Stimulated activated CD8-positive, alpha-beta memory T cell treated with anti-CD3 and anti-CD28 coated beads, Interleukin-2, amount 100 ng/mL, for 1 hour (primary cell): ENCODE results near the gene ATP1B2.

Source experiments
- DNase-seq, 2 donors: peaks; one replicate each; pipeline ENCODE4 v3.0.0-alpha.2; 2020; ENCODE audit warnings: low read depth in 2 of 2

Gene ATP1B2

GRCh38 chr17:7685533-7686221 is 35.0 kb downstream of the ATP1B2 start:
- peak; percentile 74 to 79 for DNase-seq

DNA sequence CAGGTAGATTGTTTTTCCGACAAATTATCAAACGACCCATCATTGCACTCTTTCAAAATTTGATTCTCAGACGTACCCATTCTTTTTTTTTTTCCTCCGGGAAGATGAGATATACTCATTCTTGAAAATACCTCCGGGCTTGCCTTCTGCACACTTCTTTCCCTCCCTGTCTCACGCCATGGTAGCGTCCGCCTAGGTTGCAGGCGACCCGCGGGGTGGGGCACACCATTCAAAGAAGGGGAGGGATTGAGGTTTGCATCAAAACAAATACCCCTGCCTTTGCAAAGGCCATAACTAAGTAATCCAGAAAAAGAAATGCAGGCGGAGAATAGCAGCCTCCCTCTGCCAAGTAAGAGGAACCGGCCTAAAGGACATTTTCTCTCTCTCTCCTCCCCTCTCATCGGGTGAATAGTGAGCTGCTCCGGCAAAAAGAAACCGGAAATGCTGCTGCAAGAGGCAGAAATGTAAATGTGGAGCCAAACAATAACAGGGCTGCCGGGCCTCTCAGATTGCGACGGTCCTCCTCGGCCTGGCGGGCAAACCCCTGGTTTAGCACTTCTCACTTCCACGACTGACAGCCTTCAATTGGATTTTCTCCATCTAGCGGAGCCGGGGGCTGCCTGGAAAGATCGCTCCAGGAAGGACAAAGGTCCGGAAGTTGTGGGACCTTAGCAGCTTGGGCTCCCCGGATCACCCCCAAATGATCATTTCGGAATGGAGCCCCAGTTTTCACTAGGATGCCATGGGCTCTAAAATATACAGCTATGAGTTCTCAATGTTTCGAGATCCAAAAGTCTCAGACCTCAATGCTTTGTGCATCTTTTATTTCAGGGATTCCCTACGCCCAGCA is 35.7 kb downstream of the ATP1B2 start:
- peak; percentile 60 to 64 for DNase-seq

DNA sequence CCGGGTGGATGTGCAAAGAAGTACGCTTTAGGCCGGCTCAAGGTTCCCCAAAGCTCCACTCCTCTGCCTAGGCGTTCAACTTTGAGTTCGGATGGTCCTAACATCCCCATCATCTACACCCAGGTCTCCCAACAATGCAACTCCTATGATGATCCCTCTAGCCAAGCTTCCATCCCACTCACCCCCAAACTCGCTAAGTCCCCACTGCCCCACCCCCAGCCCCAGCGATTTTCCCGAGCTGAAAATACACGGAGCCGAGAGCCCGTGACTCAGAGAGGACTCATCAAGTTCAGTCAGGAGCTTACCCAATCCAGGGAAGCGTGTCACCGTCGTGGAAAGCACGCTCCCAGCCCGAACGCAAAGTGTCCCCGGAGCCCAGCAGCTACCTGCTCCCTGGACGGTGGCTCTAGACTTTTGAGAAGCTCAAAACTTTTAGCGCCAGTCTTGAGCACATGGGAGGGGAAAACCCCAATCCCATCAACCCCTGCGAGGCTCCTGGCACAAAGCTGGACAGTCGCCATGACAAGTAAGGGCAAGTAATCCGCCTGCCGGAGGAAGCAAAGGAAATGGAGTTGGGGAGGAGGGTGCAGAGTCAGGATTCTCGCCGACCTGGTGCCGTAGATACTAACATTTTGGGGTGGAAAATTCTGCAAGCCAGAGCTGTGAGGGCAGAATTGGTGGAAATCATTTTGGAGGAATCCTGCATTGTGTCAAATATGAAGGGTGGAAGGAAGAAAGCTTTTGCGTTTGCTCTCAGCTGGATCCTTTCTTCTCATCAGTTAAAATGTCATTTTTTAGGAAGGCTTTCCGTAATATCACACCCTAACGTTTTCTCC is 36.6 kb downstream of the ATP1B2 start, which contains the start of gene TP53:
Gene TP53, minus strand, starts transcription at position 419 of the 836 bp plus-strand sequence. CDS start 10,896 bp downstream, outside the sequence.
- peak; percentile 65 to 74 for DNase-seq

GRCh38 chr17:7687908-7688807 is 37.4 kb downstream of the ATP1B2 start, which contains the start of gene WRAP53:
Gene WRAP53 (plus strand): TSS chr17:7688477. CDS start chr17:7688649, 172 bp downstream.
- DNase-seq = peak; percentile 90 to 92

DNA sequence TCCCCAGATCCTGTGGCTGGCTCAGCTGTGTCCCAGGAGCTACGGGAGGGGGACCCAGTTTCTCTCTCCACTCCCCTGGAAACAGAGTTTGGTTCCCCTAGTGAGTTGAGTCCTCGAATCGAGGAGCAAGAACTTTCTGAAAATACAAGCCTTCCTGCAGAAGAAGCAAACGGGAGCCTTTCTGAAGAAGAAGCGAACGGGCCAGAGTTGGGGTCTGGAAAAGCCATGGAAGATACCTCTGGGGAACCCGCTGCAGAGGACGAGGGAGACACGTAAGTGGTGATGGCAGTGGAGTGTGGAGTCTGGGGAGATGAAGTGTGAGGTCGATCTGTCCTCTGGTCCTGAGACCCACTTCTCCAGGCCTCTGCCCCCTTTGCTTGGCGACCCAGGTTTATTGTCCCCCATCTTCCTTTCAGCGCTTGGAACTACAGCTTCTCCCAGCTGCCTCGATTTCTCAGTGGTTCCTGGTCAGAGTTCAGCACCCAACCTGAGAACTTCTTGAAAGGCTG is 38.1 kb downstream of the ATP1B2 start:
- no peak for DNase-seq

- DNase-seq = no peak
Observed at GRCh38 chr17:7695586-7695985, 44.9 kb downstream of the ATP1B2 start.

DNA sequence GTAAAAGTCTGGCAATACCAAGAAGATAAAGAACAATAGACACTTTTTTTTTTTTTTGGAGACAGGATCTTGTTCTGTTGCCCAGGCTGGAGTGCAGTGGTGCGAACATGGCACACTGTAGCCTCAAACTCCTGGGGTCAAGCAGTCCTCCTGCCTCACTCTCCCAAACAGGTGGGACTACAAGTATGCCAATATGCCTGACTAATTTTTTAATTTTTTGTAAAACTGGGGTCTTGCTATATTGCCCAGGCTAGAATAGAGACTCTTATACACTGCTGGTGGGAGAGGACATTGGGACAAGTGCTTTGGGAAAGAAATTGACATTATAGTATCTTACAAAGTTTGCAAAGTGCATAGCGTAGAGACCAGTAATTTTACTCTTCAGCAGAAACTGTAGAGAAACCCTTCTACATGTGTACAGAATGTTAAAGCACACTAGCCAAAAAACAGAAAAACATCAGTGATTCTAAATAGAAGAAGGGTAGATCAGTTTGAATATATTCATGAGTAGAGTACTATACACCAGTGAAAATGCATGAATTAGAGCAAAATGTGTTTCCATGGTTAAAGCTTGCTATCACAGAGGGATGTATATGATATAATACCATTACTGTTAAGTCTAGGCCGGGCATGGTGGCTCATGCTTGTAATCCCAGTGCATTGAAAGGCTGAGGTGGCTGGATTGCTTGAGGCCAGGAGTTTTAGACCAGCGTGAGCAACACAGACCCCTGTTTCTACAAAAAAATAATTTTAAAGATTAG is 47.3 kb downstream of the ATP1B2 start:
- DNase-seq = no peak

GRCh38 chr17:7700510-7700909 is 49.8 kb downstream of the ATP1B2 start:
- DNase-seq = no peak

DNA sequence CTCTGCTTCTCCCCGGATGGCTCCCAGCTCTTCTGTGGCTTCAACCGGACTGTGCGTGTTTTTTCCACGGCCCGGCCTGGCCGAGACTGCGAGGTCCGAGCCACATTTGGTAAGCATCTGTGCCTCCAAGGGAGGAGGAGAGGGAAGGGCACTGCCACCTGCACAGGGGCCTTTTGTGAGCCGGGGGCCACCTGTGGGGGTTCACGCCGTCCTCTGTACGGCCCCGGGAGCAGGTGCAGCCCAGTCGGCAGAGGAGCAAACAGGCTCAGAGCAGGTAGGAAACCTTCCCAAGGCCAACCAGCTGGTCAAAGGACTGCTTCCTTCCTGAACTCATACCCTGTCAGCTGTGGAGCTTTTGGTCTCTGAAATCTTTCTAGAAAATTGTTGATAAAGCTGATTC is 51.0 kb downstream of the ATP1B2 start:
- no peak for DNase-seq

GRCh38 chr17:7702776-7703175 is 52.0 kb downstream of the ATP1B2 start:
- DNase-seq = no peak

GRCh38 chr17:7703584-7704479 is 53.1 kb downstream of the ATP1B2 start:
- DNase-seq = no peak

- no peak for DNase-seq
Observed at GRCh38 chr17:7704601-7705268, 54.0 kb downstream of the ATP1B2 start, which contains the start of gene EFNB3. Gene EFNB3 (plus strand): TSS chr17:7705202. CDS start chr17:7705599, 397 bp downstream.

- no peak for DNase-seq
Observed at GRCh38 chr17:7705269-7706255, 54.8 kb downstream of the ATP1B2 start.

DNA sequence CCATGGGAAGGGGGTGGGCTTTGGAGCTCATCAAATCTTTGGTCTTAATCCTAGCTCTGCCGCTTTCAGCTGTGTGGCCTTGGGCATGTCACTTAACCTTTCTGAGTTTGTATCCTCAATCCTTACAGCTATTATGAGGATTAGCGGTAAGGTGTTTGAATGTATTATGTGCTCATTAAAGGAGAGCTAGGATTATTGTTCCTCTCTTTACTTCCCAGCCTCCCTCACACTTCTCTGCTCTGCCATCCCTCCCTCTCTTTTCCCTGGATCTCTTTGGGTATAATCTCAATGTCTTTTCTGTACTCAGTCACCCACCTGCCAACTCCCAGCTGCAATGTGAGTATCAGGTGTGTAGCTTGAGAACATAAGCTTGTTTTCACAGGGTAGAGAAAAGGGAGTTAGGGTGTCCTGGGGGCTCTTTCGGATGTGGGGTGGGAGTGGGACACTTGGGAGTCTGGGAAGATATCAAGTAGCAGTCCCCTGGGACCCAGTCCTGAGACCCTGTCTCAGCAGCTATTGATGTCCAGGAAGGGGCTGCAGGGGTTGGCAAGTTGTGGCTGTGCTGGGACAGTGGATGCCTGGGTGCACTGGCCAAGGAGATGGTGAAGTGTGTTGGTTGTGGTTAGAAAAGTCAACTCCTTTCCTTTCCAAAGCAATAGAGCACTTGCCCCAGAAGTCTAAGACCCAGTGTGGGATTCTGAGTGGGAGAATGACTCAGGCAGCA is 56.1 kb downstream of the ATP1B2 start:
- no peak for DNase-seq
